Vagina (tissue), 2 donors: ENCODE data around the gene GLOD4.

Experiments
- POLR2A ChIP-seq, 2 donors: fragments of 450-650 bp; IDR thresholded peaks; one replicate each; pipeline ENCODE4 v1.6.1; 2017; ENCODE audit warnings: antibody characterized with exemption in 2 of 2, mild to moderate bottlenecking in 2 of 2, moderate library complexity in 2 of 2
- POLR2AphosphoS5 ChIP-seq, 2 donors: sonication (generic); formaldehyde crosslinking; IDR thresholded peaks; one replicate each; pipeline ENCODE4 v1.9.0; 2017; ENCODE audit warnings: antibody characterized with exemption in 2 of 2, mild to moderate bottlenecking in 2 of 2, low read depth in 1 of 2; ENCODE audit not compliant: insufficient read depth in 1 of 2
- TF ChIP-seq, protein P1 (sequence below), 3 experiments: fragments of 450-650 bp in 2 of 3; fragments of 200-600 bp in 1 of 3; sonication (generic) in 1 of 3; IDR thresholded peaks; one replicate each; pipeline ENCODE4 v1.5.1; 2017 to 2019; ENCODE audit warnings: antibody characterized with exemption in 3 of 3, mild to moderate bottlenecking in 2 of 3, moderate library complexity in 2 of 3

DNA sequence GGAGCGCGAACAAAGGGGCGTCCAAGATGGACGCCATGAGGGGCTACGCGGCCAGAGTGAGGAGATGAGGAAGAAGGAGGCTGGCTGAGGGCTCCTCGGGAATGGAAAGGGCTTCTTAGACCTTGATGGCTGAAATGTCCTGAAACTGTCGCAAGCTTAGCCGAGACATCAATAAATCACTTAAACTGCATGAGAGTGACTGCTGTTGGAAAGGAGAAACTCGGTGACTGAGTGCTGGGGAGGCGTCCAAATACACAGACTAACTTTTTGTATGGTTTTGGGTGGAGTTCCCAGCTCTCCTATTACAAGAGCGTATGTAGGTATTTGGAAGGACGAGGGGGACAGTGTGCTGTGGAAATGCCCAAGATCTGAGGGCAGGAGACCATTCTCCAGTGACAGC is 28.7 kb downstream of the GLOD4 start:
- TF ChIP-seq, protein P1, sequence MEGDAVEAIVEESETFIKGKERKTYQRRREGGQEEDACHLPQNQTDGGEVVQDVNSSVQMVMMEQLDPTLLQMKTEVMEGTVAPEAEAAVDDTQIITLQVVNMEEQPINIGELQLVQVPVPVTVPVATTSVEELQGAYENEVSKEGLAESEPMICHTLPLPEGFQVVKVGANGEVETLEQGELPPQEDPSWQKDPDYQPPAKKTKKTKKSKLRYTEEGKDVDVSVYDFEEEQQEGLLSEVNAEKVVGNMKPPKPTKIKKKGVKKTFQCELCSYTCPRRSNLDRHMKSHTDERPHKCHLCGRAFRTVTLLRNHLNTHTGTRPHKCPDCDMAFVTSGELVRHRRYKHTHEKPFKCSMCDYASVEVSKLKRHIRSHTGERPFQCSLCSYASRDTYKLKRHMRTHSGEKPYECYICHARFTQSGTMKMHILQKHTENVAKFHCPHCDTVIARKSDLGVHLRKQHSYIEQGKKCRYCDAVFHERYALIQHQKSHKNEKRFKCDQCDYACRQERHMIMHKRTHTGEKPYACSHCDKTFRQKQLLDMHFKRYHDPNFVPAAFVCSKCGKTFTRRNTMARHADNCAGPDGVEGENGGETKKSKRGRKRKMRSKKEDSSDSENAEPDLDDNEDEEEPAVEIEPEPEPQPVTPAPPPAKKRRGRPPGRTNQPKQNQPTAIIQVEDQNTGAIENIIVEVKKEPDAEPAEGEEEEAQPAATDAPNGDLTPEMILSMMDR (IDR thresholded peaks at IDR 0.05), result no peak
- TF ChIP-seq POLR2A (IDR thresholded peaks at IDR 0.05) (no peak), POLR2AphosphoS5 (IDR thresholded peaks at IDR 0.05; ENCODE audit: insufficient read depth in 1 of 2, low read depth in 1 of 2) (no peak)
